SK-N-MC (cell line): ENCODE data around the gene ZNF827.

Experiments
- EZH2 ChIP-seq: fragments of 200-600 bp; sonication (generic); IDR thresholded peaks from one replicate; pipeline ENCODE4 v1.6.1; 2017; ENCODE audit warnings: antibody characterized with exemption
- FOXP2 ChIP-seq: optimal IDR thresholded peaks from 2 replicates; pipeline ENCODE3; 2011; ENCODE audit warnings: mild to moderate bottlenecking, moderate library complexity; ENCODE audit not compliant: insufficient read depth; ENCODE audit errors: extremely low read length, control extremely low read depth

DNA sequence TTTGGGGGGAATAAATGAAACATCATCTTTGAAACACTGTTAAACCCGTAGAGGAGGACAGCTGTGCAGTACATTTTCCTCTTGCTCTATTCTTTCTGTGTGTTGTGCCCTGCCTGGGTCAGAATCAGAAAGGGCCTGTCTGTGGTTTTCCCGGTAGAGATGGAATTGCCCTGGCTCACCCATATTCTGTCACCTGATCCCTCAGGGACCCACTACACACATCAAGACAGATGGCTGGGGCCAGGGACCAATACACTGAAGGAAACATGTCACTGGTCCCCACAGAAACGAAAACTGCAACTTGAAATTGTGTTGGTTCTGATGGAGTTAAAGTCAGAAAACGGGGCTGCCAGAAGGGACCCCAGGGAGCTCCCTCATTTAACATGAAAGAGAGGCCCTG is 114.9 kb downstream of the ZNF827 start:
- TF ChIP-seq EZH2, result no peak
- TF ChIP-seq FOXP2, result no peak
